ENCODE results near the gene PINLYP.

DNA sequence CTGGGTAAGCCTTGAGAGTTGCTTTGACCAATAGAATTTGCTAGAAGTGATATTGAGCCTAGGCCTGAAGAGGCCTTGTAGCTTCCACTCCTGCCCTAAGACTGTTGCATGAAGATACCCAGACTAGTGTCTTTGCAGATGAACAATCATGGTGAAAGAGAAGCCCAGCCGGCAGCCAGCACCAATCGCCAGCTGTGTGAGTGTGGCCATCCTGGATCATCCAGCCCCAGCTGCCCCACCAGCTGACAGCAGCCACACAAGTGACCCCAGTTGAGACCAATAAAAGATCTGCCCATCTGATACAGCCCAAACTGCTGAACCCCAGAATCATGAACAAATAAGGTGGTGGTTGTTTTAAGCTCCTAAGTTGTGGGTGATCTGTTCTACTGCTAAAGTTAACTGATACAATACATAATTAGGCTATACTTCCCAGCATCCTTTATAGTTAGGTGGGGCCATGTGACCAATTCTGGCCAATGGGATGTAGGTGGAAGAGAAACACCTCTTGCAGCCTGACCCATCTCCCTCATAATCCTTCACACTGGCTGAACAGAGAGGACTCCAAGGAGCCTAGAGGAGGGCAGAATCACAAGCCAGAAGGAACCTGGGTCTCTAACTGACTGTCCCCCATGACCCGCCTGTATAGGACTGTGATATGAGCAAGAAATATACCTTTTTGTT is 53.2 kb downstream of the PINLYP start:
- TF ChIP-seq CTCF (IDR thresholded peaks at IDR 0.05; ENCODE audit: low read depth, low read length) (no peak), POLR2A (IDR thresholded peaks at IDR 0.05; ENCODE audit: extremely low read depth, insufficient read length) (no peak)
